ENCODE measurements around the gene RAB11FIP4. TPM values are rescaled to one million over a fixed set of nuclear protein-coding genes. Genes with fewer than 3 reads are reported as not detected.

The RAB11FIP4 gene
- total and polyA plus RNA-seq, 2 donors = 1.5 to 4.2 TPM

DNA sequence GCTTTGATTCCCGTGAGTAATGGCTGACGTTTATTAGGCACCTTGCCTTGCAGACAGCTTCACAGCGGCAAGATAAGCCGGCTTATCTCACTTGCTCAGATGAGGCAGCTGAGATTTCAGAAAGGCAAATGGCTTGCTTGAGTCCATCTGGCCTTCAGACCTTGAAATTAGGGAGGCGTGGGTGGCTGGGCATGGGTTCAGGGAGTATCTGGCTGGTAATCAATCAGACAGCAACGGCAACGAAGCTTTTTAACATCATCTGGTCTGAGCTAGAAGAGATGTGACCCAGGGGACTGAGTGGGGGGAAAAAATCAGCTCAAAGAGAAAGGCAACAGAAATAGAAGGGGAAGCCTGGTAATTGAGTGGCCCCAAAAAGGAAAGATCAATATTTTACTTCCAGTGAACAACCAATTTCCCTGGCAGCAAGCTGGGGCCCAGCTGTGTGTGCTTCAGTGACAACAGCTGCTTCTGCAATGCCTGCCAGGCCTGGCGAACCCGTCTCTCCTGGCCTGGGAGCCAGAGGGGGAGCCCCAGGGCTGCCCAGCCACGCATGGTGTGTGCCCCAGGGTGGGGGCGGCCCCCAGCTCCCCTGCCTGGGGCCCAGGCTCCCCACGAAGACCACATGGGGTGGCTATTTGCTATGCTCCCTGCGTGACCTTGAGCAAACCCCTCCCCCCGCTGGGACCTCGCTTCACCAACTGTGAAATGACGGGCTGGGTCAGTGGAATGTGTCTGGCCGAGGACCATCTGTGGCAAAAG lies 34.0 kb downstream of the RAB11FIP4 start:
- no peaks in the 10 kb centered on the region for H3K4me1 ChIP-seq (ENCODE audit: insufficient read depth)
- no peak overlapping the region for H3K27ac ChIP-seq (ENCODE audit: low read depth)
- H3K4me3 ChIP-seq (ENCODE audit: low read depth, low read length) = no peak overlapping the region
- 35% methylated on average over 17 of the region's 17 CpGs for WGBS
- no peaks in the 10 kb centered on the region for H3K36me3 ChIP-seq (ENCODE audit: insufficient read depth)
- no peak for DNase-seq (ENCODE audit: extremely low spot score)

GRCh38 chr17:31427684-31428083 lies 36.2 kb downstream of the RAB11FIP4 start:
- WGBS = 79% methylated on average over 4 of the region's 4 CpGs
- Histone ChIP-seq H3K4me3 (ENCODE audit: low read depth, low read length) (no peak overlapping the region), H3K36me3 (ENCODE audit: insufficient read depth) (no peaks in the 10 kb centered on the region), H3K27ac (ENCODE audit: low read depth) (no peak overlapping the region), H3K4me1 (ENCODE audit: insufficient read depth) (no peaks in the 10 kb centered on the region)
- no peak for DNase-seq (ENCODE audit: extremely low spot score)

GRCh38 chr17:31428111-31428510 lies 36.6 kb downstream of the RAB11FIP4 start:
- 70% methylated on average over 10 of the region's 10 CpGs for WGBS

DNA sequence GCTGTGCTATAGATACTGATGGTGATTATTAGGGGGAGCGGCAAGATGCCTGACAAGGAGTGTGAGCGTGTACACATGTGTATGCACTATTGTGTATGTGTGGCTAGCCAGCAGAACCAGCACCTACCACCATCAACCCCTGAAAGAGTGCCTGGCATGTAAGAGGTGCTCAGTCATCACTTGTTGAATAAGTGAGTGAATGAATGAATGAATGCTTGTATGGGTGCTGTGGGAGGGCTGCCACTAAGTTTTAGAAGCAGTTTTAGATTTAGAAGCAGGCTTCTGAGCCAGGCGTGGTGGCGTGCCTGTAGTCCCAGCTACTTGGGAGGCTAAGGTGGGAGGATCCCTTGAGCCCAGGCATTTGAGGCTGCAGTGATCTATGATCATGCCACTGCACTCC lies 37.0 kb downstream of the RAB11FIP4 start:
- no peaks in the 10 kb centered on the region for H3K4me1 ChIP-seq (ENCODE audit: insufficient read depth)
- H3K36me3 ChIP-seq (ENCODE audit: insufficient read depth) = no peaks in the 10 kb centered on the region
- no peak overlapping the region for H3K27ac ChIP-seq (ENCODE audit: low read depth)
- no peak overlapping the region for H3K4me3 ChIP-seq (ENCODE audit: low read depth, low read length)
- no peak for DNase-seq (ENCODE audit: extremely low spot score)
- 92% methylated on average over 4 of the region's 4 CpGs for WGBS

More at GRCh38 chr17:31428111-31428510, 36.6 kb downstream of the RAB11FIP4 start:
- Histone ChIP-seq H3K36me3 (ENCODE audit: insufficient read depth) (no peaks in the 10 kb centered on the region), H3K4me1 (ENCODE audit: insufficient read depth) (no peaks in the 10 kb centered on the region), H3K4me3 (ENCODE audit: low read depth, low read length) (no peak overlapping the region), H3K27ac (ENCODE audit: low read depth) (no peak overlapping the region)
- DNase-seq (ENCODE audit: extremely low spot score) = no peak

DNA sequence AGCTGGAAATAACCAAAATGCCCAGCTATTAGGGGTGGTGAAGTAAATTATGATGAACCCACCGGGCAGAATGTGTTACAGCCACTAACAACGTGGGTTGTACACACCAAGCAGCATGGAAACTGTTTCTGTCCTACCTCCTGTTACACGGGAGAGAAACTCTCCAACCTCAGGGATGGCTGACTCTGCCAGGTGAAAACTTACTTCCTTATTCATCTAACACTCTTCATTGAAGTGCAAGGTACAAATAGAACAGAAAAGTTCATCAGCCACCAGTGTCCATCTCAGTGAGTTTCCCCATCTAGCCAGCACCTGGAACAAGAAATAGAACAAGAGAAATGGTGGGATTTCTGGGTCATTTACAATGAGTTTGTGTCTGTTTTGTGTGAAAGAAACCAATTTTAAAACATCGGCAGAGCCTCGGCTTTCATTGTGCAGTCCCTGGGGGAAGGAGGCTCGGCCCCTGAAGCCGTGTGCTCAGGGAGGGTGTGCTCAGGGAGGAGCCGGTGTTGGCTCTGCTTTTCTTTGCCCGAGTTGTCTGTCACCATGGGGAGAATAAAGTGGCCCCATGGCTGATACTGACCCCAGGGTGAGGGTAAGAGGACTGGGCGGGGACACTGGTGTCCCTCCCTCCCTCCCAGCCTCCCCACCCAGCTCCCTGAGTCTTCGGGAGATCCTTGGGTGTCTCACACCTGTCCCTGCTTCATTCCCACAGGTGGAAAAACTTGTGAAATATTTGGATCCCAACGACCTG lies 39.8 kb downstream of the RAB11FIP4 start:
- 38% methylated on average over 12 of the region's 12 CpGs for WGBS
- Histone ChIP-seq H3K4me3 (ENCODE audit: low read depth, low read length) (no peak overlapping the region), H3K27ac (ENCODE audit: low read depth) (no peak overlapping the region), H3K36me3 (ENCODE audit: insufficient read depth) (no peaks in the 10 kb centered on the region), H3K4me1 (ENCODE audit: insufficient read depth) (no peaks in the 10 kb centered on the region)
- DNase-seq (ENCODE audit: extremely low spot score) = no peak

DNA sequence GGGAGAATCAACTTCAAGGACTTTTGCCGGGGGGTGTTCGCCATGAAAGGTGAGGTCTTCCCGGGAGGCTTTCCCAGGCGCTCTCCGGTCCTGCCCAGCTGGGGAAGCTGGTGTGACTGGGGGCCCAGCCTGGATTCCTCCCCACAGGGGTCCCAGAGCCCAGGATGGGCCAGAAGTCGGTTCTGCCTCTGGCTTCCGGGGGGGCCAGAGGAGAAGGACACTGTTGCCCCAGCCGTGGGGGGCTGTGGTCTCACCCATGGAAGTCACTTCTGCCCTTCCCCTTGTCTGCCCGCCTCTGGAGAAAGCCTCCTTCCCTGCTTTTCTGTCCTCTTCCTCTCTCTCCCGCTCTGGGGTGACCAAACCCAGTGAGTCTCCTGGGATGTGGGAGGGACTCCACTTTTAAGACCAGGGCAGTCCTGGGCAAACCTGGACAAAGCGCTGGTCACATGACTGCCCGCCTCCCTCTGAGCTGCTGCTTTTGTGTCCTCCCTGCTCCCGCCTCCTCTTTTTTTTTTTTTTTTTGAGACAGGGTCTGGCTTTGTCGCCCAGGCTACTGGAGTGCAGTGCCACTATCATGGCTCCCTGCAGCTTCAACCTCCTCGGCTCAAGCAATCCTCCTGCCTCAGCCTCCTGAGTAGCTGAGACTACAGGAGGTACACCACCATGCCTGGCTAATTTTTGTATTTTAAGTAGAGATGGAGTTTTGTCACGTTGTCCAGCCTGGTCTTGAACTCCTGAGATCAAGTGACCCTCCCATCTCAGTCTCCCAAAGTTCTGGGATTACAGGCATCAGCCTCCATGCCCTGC lies 40.6 kb downstream of the RAB11FIP4 start:
- no peak for DNase-seq (ENCODE audit: extremely low spot score)

GRCh38 chr17:31433091-31433790 lies 41.8 kb downstream of the RAB11FIP4 start:
- DNase-seq (ENCODE audit: extremely low spot score) = no peak
- WGBS = 60% methylated on average over 14 of the region's 14 CpGs
- Histone ChIP-seq H3K36me3 (ENCODE audit: insufficient read depth) (no peaks in the 10 kb centered on the region), H3K4me1 (ENCODE audit: insufficient read depth) (no peaks in the 10 kb centered on the region), H3K4me3 (ENCODE audit: low read depth, low read length) (no peak overlapping the region), H3K27ac (ENCODE audit: low read depth) (no peak overlapping the region)

More for the DNA sequence above, 40.6 kb downstream of the RAB11FIP4 start:
- Histone ChIP-seq H3K36me3 (ENCODE audit: insufficient read depth) (no peaks in the 10 kb centered on the region), H3K27ac (ENCODE audit: low read depth) (no peak overlapping the region), H3K4me3 (ENCODE audit: low read depth, low read length) (no peak overlapping the region), H3K4me1 (ENCODE audit: insufficient read depth) (no peaks in the 10 kb centered on the region)
- WGBS = 66% methylated on average over 16 of the region's 16 CpGs

- WGBS = 72% methylated on average over 21 of the region's 21 CpGs
- no peak overlapping the region for H3K27ac ChIP-seq (ENCODE audit: low read depth)
- no peaks in the 10 kb centered on the region for H3K4me1 ChIP-seq (ENCODE audit: insufficient read depth)
- no peak overlapping the region for H3K4me3 ChIP-seq (ENCODE audit: low read depth, low read length)
- H3K36me3 ChIP-seq (ENCODE audit: insufficient read depth) = no peaks in the 10 kb centered on the region
- no peak for DNase-seq (ENCODE audit: extremely low spot score)
Observed at GRCh38 chr17:31433811-31434726, 42.6 kb downstream of the RAB11FIP4 start.

DNA sequence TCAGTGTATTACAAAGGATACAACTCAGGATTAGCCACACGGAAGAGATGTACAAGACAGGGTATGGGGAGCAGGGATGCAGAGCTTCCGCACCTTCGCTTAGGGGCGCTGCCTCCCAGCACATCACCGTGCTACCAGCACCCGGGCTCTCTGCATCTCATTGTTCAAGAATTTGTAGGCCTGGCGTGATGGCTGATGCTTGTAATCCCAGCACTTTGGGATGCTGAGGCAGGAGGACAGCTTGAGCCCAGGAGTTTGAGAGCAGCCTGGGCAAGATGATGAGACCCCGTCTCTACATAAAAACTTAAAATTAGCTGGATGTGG lies 43.2 kb downstream of the RAB11FIP4 start:
- Histone ChIP-seq H3K27ac (ENCODE audit: low read depth) (no peak overlapping the region), H3K36me3 (ENCODE audit: insufficient read depth) (no peaks in the 10 kb centered on the region), H3K4me1 (ENCODE audit: insufficient read depth) (no peaks in the 10 kb centered on the region), H3K4me3 (ENCODE audit: low read depth, low read length) (no peak overlapping the region)
- DNase-seq (ENCODE audit: extremely low spot score) = no peak
- WGBS = 77% methylated on average over 8 of the region's 8 CpGs

- 69% methylated on average over 2 of the region's 2 CpGs for WGBS
- H3K27ac ChIP-seq (ENCODE audit: low read depth) = no peak overlapping the region
- DNase-seq (ENCODE audit: extremely low spot score) = no peak
- no peak overlapping the region for H3K4me3 ChIP-seq (ENCODE audit: low read depth, low read length)
- no peaks in the 10 kb centered on the region for H3K36me3 ChIP-seq (ENCODE audit: insufficient read depth)
- H3K4me1 ChIP-seq (ENCODE audit: insufficient read depth) = no peaks in the 10 kb centered on the region
Observed at GRCh38 chr17:31435581-31435980, 44.1 kb downstream of the RAB11FIP4 start.

DNA sequence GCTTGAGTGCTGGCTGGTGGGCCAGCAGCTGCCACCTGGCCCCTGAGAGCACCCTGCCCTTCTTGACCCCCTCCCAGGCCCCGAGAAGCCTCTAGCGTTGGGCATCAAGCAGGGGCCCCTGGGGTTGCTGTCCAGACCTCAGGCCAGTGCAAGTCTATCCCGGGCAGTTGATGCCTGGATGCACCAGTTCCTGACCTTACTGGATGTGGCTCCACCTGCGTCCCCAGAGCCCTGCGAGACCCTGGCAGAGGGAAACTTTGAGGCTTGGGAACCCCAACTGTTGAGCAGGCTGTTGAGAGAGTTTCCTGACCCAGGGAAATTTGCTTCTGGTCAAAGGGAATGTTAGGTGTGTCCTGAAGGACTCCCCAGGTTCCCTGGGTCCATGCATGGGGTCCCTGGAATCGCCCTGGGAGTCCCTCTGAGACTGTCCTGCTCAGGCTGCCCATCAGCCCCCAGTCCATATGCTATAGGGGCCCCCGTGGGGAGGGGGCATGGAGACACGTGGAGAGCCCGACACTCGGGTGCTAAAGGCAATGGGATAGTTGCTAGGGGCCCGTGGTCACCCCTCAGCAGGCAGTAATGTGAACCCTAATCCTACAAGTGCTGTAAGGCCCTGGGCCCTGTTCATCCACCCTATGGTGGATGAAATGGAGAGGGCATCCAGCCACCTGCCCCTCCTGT lies 46.4 kb downstream of the RAB11FIP4 start:
- no peak for DNase-seq (ENCODE audit: extremely low spot score)
- WGBS = 58% methylated on average over 11 of the region's 11 CpGs
- Histone ChIP-seq H3K27ac (ENCODE audit: low read depth) (no peak overlapping the region), H3K4me3 (ENCODE audit: low read depth, low read length) (no peak overlapping the region), H3K4me1 (ENCODE audit: insufficient read depth) (no peaks in the 10 kb centered on the region), H3K36me3 (ENCODE audit: insufficient read depth) (no peaks in the 10 kb centered on the region)

DNA sequence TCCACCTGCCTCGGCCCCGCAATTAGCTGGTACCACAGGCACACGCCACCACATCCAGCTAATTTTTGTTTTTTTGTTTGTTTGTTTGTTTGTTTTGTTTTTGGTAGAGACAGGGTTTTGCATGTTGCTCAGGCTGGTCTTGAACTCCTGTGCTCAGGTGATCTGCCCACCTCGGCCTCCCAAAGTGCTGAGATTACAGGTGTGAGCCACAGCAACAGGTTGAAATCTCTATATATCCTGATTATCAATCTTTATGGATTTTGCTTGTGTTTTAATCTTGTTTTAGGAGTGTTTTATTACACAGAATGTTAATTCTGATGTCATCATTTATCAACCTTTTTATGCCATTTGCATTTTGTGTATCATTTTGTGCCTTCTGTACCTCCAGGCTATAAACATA lies 48.2 kb downstream of the RAB11FIP4 start:
- no peaks in the 10 kb centered on the region for H3K4me1 ChIP-seq (ENCODE audit: insufficient read depth)
- H3K36me3 ChIP-seq (ENCODE audit: insufficient read depth) = no peaks in the 10 kb centered on the region
- no peak for DNase-seq (ENCODE audit: extremely low spot score)
- H3K4me3 ChIP-seq (ENCODE audit: low read depth, low read length) = no peak overlapping the region
- WGBS = 89% methylated on average over 4 of the region's 4 CpGs
- no peak overlapping the region for H3K27ac ChIP-seq (ENCODE audit: low read depth)
